Measurements from ENCODE around the gene PITX3. TPM values are rescaled to one million over a fixed set of nuclear protein-coding genes. Genes with fewer than 3 reads are reported as not detected.

The PITX3 gene
- total RNA-seq, 1 experiment from 2014 or later: 0.81 TPM

GRCh38 chr10:102243309-102243708 is 2.0 kb upstream of the PITX3 start:
- ChIA-PET CTCF (interaction anchor here (0.8 kb wide), 1 partner anchor 13 kb away, joined by 4 read pairs; no protein-coding TSS in a partner anchor), POLR2A (no interaction called here)
- DNase-seq (ENCODE audit: low spot score) (no peak), ATAC-seq (no peak)
- Mint-ChIP-seq H3K27ac (no peak overlapping the region), H3K4me3 (no peak overlapping the region), H3K4me1 (peaks cover 39% of the 10 kb centered on the region), H3K36me3 (no peaks in the 10 kb centered on the region), H3K9me3 (no peaks in the 10 kb centered on the region), H3K27me3 (ENCODE audit: low read depth) (peaks cover 65% of the 10 kb centered on the region)
- TF ChIP-seq ZNF138 (CRISPR knock-in tag; conservative IDR thresholded peaks at IDR 0.05): no peak
- TF ChIP-seq ATF1 (CRISPR knock-in tag; IDR thresholded peaks at IDR 0.05): no peak
- TF ChIP-seq PRRX2 (CRISPR knock-in tag; IDR thresholded peaks at IDR 0.05): no peak
- no peak for TF ChIP-seq PREB (CRISPR knock-in tag; IDR thresholded peaks at IDR 0.05; ENCODE audit: borderline replicate concordance)
- TF ChIP-seq GTF2I (CRISPR knock-in tag; conservative IDR thresholded peaks at IDR 0.05): no peak
- no peak for TF ChIP-seq MYBL2 (CRISPR knock-in tag; IDR thresholded peaks at IDR 0.05)
- no peak for TF ChIP-seq HMGA2 (CRISPR knock-in tag; IDR thresholded peaks at IDR 0.05)
- no peak for TF ChIP-seq HMGXB4 (CRISPR knock-in tag; IDR thresholded peaks at IDR 0.05)
- no peak for TF ChIP-seq ZNF281 (CRISPR knock-in tag; IDR thresholded peaks at IDR 0.05)
- TF ChIP-seq ZNF532 (CRISPR knock-in tag; IDR thresholded peaks at IDR 0.05; ENCODE audit: borderline replicate concordance): no peak
- no peak for TF ChIP-seq USF2 (CRISPR knock-in tag; IDR thresholded peaks at IDR 0.05)
- no peak for TF ChIP-seq ZNF425 (CRISPR knock-in tag; conservative IDR thresholded peaks at IDR 0.05)
- no peak for TF ChIP-seq ATF6 (CRISPR knock-in tag; IDR thresholded peaks at IDR 0.05)
- TF ChIP-seq FOXP1 (CRISPR knock-in tag; IDR thresholded peaks at IDR 0.05; ENCODE audit: borderline replicate concordance): no peak
- no peak for TF ChIP-seq TEAD4 (CRISPR knock-in tag; IDR thresholded peaks at IDR 0.05)
- TF ChIP-seq SOX15 (CRISPR knock-in tag; IDR thresholded peaks at IDR 0.05): no peak
- TF ChIP-seq GABPB1 (CRISPR knock-in tag; IDR thresholded peaks at IDR 0.05): no peak
- no peak for TF ChIP-seq NR3C1 (CRISPR knock-in tag; conservative IDR thresholded peaks at IDR 0.05; ENCODE audit: low read depth)
- TF ChIP-seq JUN (CRISPR knock-in tag; IDR thresholded peaks at IDR 0.05): no peak
- no peak for TF ChIP-seq ELF4 (CRISPR knock-in tag; IDR thresholded peaks at IDR 0.05; ENCODE audit: low read depth)
